Left lobe of liver (tissue), 2 donors: ENCODE data around the gene SYNPO2. TPM values are rescaled to one million over a fixed set of nuclear protein-coding genes. Genes with fewer than 3 reads are reported as not detected.
A peak's percentile ranks its signal among the peaks of the same experiment; 100 is the strongest.
"Not testable (repeated sequence)": the region's sequence is repeated elsewhere in the genome, so short reads cannot be mapped to it uniquely, and the experiment has no call there.

Experiments
- ATAC-seq: fragments of 200-7000 bp; cut with Tn5 transposase; one replicate; pipeline ENCODE4 v1.9.1; 2020; ENCODE audit warnings: mild to moderate bottlenecking, moderate library complexity
- DNase-seq: peaks from one replicate; pipeline ENCODE4 v3.0.0-alpha.2; 2020; ENCODE audit warnings: low spot score
- total RNA-seq: library from RNA; stranded (reverse); gene quantifications from one replicate; pipeline ENCODE4 v1.2.1, GENCODE V29; 2021
- donor health status: DM: no; HTN: no; CAD: no; lungs with moderate emphysema.
- donor health status: DM: no; HTN: yes; CAD: no.

Gene SYNPO2
- 3.6 TPM for total RNA-seq

GRCh38 chr4:118888666-118889311, at the start of gene SYNPO2:
Gene SYNPO2, plus strand, starts transcription at chr4:118888854. Its CDS starts 183 bp downstream, at chr4:118889037.
- DNase-seq (peak; percentile 53), ATAC-seq (peak; percentile 84)

- DNase-seq (no peak), ATAC-seq (no peak)
These were observed 49.3 kb upstream of the SYNPO2 start for GRCh38 chr4:118839221-118839927.

- DNase-seq: no peak
- no peak for ATAC-seq
These were observed 46.6 kb upstream of the SYNPO2 start for GRCh38 chr4:118842055-118842454.

- no peak for ATAC-seq
- no peak for DNase-seq
These were observed 45.4 kb upstream of the SYNPO2 start for GRCh38 chr4:118843237-118843636.

GRCh38 chr4:118845552-118846050, 43.1 kb upstream of the SYNPO2 start:
- no peak for DNase-seq
- no peak for ATAC-seq

- DNase-seq (no peak), ATAC-seq (no peak)
These were observed 41.7 kb upstream of the SYNPO2 start for GRCh38 chr4:118846979-118847378.

- no peak for DNase-seq
- ATAC-seq: no peak
These were observed 40.4 kb upstream of the SYNPO2 start for GRCh38 chr4:118848242-118848641.

- DNase-seq: no peak
- no peak for ATAC-seq
These were observed 39.8 kb upstream of the SYNPO2 start for GRCh38 chr4:118848901-118849300.

- ATAC-seq (no peak), DNase-seq (no peak)
These were observed 38.7 kb upstream of the SYNPO2 start for GRCh38 chr4:118849867-118850487.

GRCh38 chr4:118850488-118851173, 38.0 kb upstream of the SYNPO2 start:
- DNase-seq (no peak), ATAC-seq (peak; percentile 95)

- ATAC-seq: no peak
- no peak for DNase-seq
These were observed 30.9 kb upstream of the SYNPO2 start for GRCh38 chr4:118857760-118858159.

- DNase-seq: no peak
- ATAC-seq: no peak
These were observed 29.9 kb upstream of the SYNPO2 start for GRCh38 chr4:118858779-118859178.

GRCh38 chr4:118865091-118865708, 23.5 kb upstream of the SYNPO2 start:
- DNase-seq (peak; percentile 53), ATAC-seq (peak; percentile 100)

GRCh38 chr4:118866442-118866841, 22.2 kb upstream of the SYNPO2 start:
- DNase-seq: no peak
- no peak for ATAC-seq

GRCh38 chr4:118867311-118868067, 21.2 kb upstream of the SYNPO2 start:
- DNase-seq (no peak), ATAC-seq (no peak)

GRCh38 chr4:118869808-118870342, 18.8 kb upstream of the SYNPO2 start:
- ATAC-seq (peak; percentile 33), DNase-seq (no peak)

- DNase-seq (no peak), ATAC-seq (no peak)
These were observed 16.5 kb upstream of the SYNPO2 start for GRCh38 chr4:118872181-118872580.

GRCh38 chr4:118877797-118878196, 10.9 kb upstream of the SYNPO2 start:
- ATAC-seq (no peak), DNase-seq (no peak)

- DNase-seq, ATAC-seq: not testable (repeated sequence)
These were observed 10.1 kb upstream of the SYNPO2 start for GRCh38 chr4:118878507-118878906.

GRCh38 chr4:118879409-118879808, 9.2 kb upstream of the SYNPO2 start:
- ATAC-seq (no peak), DNase-seq (no peak)
